Mesendoderm (in vitro differentiated cells): Measurements from ENCODE around the gene PLA2G5.

Experiments
- DNase-seq: peaks from one replicate; pipeline ENCODE4 v3.0.0; 2013
- H2AK5ac ChIP-seq: 2 replicates; pipeline ENCODE4 v1.6.1; 2013; ENCODE audit warnings: low read length, inconsistent platforms
- H2BK120ac ChIP-seq: 2 replicates; pipeline ENCODE4 v1.6.1; 2013; ENCODE audit warnings: low read depth, mild to moderate bottlenecking, low read length, moderate library complexity, mixed read lengths
- H2BK15ac ChIP-seq: replicated peaks from 2 replicates; pipeline ENCODE4 v1.6.1; 2013; ENCODE audit warnings: low read depth, mild to moderate bottlenecking, moderate library complexity
- H2BK5ac ChIP-seq: 2 replicates; pipeline ENCODE4 v1.6.1; 2013; ENCODE audit warnings: low read length, inconsistent platforms
- H3K18ac ChIP-seq: 2 replicates; pipeline ENCODE4 v1.6.1; 2013; ENCODE audit warnings: mild to moderate bottlenecking, low read length, mixed read lengths
- H3K23ac ChIP-seq: one replicate; pipeline ENCODE4 v1.6.1; 2013; ENCODE audit warnings: low read length
- H3K27ac ChIP-seq: 2 replicates; pipeline ENCODE4 v1.5.1; 2013; ENCODE audit warnings: low read depth, mild to moderate bottlenecking, inconsistent platforms, low read length, moderate library complexity
- H3K27me3 ChIP-seq: 2 replicates; pipeline ENCODE4 v1.6.1; 2013; ENCODE audit warnings: low read length, control low read depth, mild to moderate bottlenecking, inconsistent platforms; ENCODE audit not compliant: insufficient read depth, poor library complexity
- H3K36me3 ChIP-seq: 2 replicates; pipeline ENCODE4 v1.6.1; 2013; ENCODE audit warnings: low read length, inconsistent platforms; ENCODE audit not compliant: control insufficient read depth, insufficient read depth
- H3K4ac ChIP-seq: one replicate; pipeline ENCODE4 v1.6.1; 2013; ENCODE audit warnings: low read depth, mild to moderate bottlenecking, low read length, moderate library complexity
- H3K4me1 ChIP-seq: 2 replicates; pipeline ENCODE4 v1.6.1; 2013; ENCODE audit warnings: low read depth, low read length, inconsistent platforms; ENCODE audit not compliant: control insufficient read depth
- H3K4me2 ChIP-seq: 2 replicates; pipeline ENCODE4 v1.6.1; 2013; ENCODE audit warnings: low read length
- H3K4me3 ChIP-seq: 2 replicates; pipeline ENCODE4 v1.5.1; 2013; ENCODE audit warnings: mild to moderate bottlenecking, low read length
- H3K56ac ChIP-seq: one replicate; pipeline ENCODE4 v1.6.1; 2013; ENCODE audit warnings: low read length
- H3K79me1 ChIP-seq: 2 replicates; pipeline ENCODE4 v1.6.1; 2013; ENCODE audit warnings: low read length, inconsistent platforms
- H3K79me2 ChIP-seq: 2 replicates; pipeline ENCODE4 v1.6.1; 2013; ENCODE audit warnings: mild to moderate bottlenecking, low read length; ENCODE audit not compliant: control insufficient read depth, insufficient read depth
- H3K9ac ChIP-seq: 2 replicates; pipeline ENCODE4 v1.6.1; 2013; ENCODE audit warnings: low read length, inconsistent platforms
- H4K5ac ChIP-seq: one replicate; pipeline ENCODE4 v1.6.1; 2013; ENCODE audit warnings: low read length
- H4K8ac ChIP-seq: one replicate; pipeline ENCODE4 v1.6.1; 2013; ENCODE audit warnings: low read depth, mild to moderate bottlenecking, control low read depth, low read length, moderate library complexity
- WGBS: extraction: QIAGEN DNeasy Blood & Tissue Kit; methylation state at CpG from one replicate; pipeline ENCODE4 v1.1.7; 2013; ENCODE audit warnings: low lambda C conversion rate, missing lambda C conversion rate; ENCODE audit not compliant: insufficient coverage; ENCODE audit errors: extremely low coverage; 5-methylcytosine and 5-hydroxymethylcytosine counted together

PLA2G5 gene

DNA sequence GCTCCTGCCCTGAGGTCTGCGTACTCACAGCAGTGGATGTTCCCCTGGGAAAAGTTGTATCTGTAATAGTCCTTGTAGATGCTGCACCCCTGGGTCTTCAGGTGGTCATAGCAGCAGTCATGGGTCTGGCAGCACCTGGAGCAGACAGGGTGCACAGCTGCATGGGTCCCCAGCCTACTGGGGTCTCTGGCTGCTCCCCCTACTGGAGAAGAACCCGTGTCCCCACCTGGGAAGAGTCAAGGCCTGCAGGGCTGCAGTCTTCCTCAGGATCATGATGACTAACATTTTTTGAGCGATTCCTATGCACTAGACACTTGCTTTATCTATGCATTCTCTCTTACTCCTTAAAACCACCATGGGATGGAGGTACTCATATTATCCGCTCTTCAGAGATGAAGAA is 45.5 kb downstream of the PLA2G5 start:
- no peak overlapping the region for H2BK15ac ChIP-seq
- H3K4me3 ChIP-seq, result no peak overlapping the region
- no peak overlapping the region for H3K27ac ChIP-seq
- H3K4ac ChIP-seq, result no peak overlapping the region
- H3K79me2 ChIP-seq, result no peaks in the 10 kb centered on the region
- no peaks in the 10 kb centered on the region for H3K36me3 ChIP-seq
- H4K8ac ChIP-seq, result no peak overlapping the region
- H2BK120ac ChIP-seq, result no peak overlapping the region
- H2AK5ac ChIP-seq, result no peak overlapping the region
- no peak for DNase-seq
- H3K4me2 ChIP-seq, result no peak overlapping the region
- H3K56ac ChIP-seq, result no peak overlapping the region
- H2BK5ac ChIP-seq, result no peak overlapping the region
- no peaks in the 10 kb centered on the region for H3K4me1 ChIP-seq
- no peak overlapping the region for H3K18ac ChIP-seq
- H3K9ac ChIP-seq, result no peak overlapping the region
- H3K27me3 ChIP-seq, result no peaks in the 10 kb centered on the region
- no peaks in the 10 kb centered on the region for H3K79me1 ChIP-seq
- H3K23ac ChIP-seq, result no peak overlapping the region
- WGBS, result no CpG with 5 or more reads among the region's 4 CpGs
- H4K5ac ChIP-seq, result no peak overlapping the region

DNA sequence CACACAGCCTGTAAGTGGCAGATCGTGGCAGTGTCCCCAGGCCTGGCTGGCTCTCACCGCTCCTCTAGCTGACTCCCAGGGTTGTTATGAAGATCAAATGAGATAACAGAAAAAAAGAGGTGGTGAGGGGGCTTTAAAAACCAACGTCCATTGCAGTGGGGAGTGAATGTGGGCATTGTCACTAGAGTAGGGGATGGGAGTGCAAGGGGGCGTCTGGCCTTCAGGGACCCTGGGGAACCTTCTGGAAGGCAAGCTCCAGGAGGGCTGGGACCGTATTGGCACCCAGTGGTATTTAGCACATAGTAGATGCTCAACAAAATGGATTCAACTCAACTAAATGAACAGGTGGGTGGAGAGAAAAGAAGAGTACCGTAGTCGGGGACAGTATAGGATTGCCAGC is 45.9 kb downstream of the PLA2G5 start:
- no peak overlapping the region for H3K4me2 ChIP-seq
- no peak overlapping the region for H3K23ac ChIP-seq
- no peaks in the 10 kb centered on the region for H3K36me3 ChIP-seq
- no CpG with 5 or more reads among the region's 7 CpGs for WGBS
- H2BK15ac ChIP-seq, result no peak overlapping the region
- H3K18ac ChIP-seq, result no peak overlapping the region
- no peaks in the 10 kb centered on the region for H3K4me1 ChIP-seq
- H3K4me3 ChIP-seq, result no peak overlapping the region
- H3K79me1 ChIP-seq, result no peaks in the 10 kb centered on the region
- H4K5ac ChIP-seq, result no peak overlapping the region
- H3K79me2 ChIP-seq, result no peaks in the 10 kb centered on the region
- no peak overlapping the region for H2BK5ac ChIP-seq
- no peak overlapping the region for H3K9ac ChIP-seq
- H3K27me3 ChIP-seq, result no peaks in the 10 kb centered on the region
- H2BK120ac ChIP-seq, result no peak overlapping the region
- H2AK5ac ChIP-seq, result no peak overlapping the region
- H3K56ac ChIP-seq, result no peak overlapping the region
- no peak for DNase-seq
- H4K8ac ChIP-seq, result no peak overlapping the region
- no peak overlapping the region for H3K4ac ChIP-seq
- H3K27ac ChIP-seq, result no peak overlapping the region

DNA sequence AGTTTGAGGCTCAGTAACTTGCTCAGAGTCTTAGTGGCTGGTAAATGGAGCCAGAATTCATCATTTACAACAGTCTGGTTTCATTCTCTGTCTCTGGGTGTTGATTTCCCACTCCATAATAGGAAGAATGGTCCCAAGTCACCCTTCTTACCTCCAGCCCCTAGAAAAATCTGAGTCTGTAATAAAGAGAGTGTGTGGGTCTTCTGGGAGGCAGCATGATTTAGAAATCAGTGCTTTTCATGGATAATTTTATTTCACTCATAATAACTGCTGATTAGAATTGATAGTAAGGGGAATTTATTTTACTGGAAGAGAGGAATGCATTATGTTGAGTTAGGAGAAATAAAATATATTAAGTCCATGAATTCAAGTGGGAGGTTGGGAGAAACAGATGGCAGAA is 47.2 kb downstream of the PLA2G5 start:
- H3K18ac ChIP-seq, result no peak overlapping the region
- H2BK15ac ChIP-seq, result no peak overlapping the region
- H3K4me1 ChIP-seq, result no peaks in the 10 kb centered on the region
- H3K9ac ChIP-seq, result no peak overlapping the region
- no peak overlapping the region for H4K8ac ChIP-seq
- no peaks in the 10 kb centered on the region for H3K36me3 ChIP-seq
- DNase-seq, result no peak
- no peak overlapping the region for H3K4ac ChIP-seq
- no peaks in the 10 kb centered on the region for H3K27me3 ChIP-seq
- no peak overlapping the region for H3K4me2 ChIP-seq
- H3K79me1 ChIP-seq, result no peaks in the 10 kb centered on the region
- no peaks in the 10 kb centered on the region for H3K79me2 ChIP-seq
- H3K23ac ChIP-seq, result no peak overlapping the region
- H4K5ac ChIP-seq, result no peak overlapping the region
- H3K27ac ChIP-seq, result no peak overlapping the region
- H3K56ac ChIP-seq, result no peak overlapping the region
- no peak overlapping the region for H2BK5ac ChIP-seq
- no peak overlapping the region for H2AK5ac ChIP-seq
- no peak overlapping the region for H3K4me3 ChIP-seq
- no peak overlapping the region for H2BK120ac ChIP-seq

DNA sequence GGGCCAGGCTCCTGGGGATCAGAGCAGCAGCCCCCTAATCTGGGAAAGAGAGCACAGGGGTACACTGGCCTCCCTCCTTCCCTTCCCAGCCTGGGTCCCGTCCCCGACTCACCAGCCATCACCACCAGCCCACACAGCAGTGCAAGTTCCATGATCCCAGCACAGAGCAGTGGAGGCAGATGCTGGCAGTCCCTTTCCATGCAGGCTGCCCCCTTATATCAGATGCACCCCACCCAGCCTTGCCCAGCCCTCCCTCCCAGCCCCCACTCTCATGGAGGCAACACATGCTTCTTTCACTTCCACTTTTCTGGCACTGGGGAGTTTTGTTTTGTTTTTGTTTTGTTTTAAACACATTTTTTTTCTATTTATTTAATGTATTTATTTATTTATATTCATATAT is 49.4 kb downstream of the PLA2G5 start, which contains the start of gene PLA2G2D:
PLA2G2D (minus strand) TSS at position 190 of the 400 bp plus-strand sequence; CDS start at position 152, 38 bp downstream.
- Histone ChIP-seq H3K36me3 (no peaks in the 10 kb centered on the region), H3K9ac (no peak within 1 kb of the TSS), H3K27me3 (no peaks in the 10 kb centered on the region), H3K27ac (no peak within 1 kb of the TSS), H2BK120ac (no peak within 1 kb of the TSS), H3K18ac (no peak within 1 kb of the TSS), H4K5ac (no peak within 1 kb of the TSS), H3K4ac (no peak within 1 kb of the TSS), H3K79me1 (no peaks in the 10 kb centered on the region), H3K4me3 (no peak within 1 kb of the TSS), H2BK15ac (no peak within 1 kb of the TSS), H3K56ac (no peak within 1 kb of the TSS), H3K4me1 (no peaks in the 10 kb centered on the region), H3K79me2 (no peaks in the 10 kb centered on the region), H3K23ac (no peak within 1 kb of the TSS), H2AK5ac (no peak within 1 kb of the TSS), H3K4me2 (no peak within 1 kb of the TSS), H4K8ac (no peak within 1 kb of the TSS), H2BK5ac (no peak within 1 kb of the TSS)
- no peak for DNase-seq
- WGBS, result no CpG with 5 or more reads among the region's 2 CpGs

DNA sequence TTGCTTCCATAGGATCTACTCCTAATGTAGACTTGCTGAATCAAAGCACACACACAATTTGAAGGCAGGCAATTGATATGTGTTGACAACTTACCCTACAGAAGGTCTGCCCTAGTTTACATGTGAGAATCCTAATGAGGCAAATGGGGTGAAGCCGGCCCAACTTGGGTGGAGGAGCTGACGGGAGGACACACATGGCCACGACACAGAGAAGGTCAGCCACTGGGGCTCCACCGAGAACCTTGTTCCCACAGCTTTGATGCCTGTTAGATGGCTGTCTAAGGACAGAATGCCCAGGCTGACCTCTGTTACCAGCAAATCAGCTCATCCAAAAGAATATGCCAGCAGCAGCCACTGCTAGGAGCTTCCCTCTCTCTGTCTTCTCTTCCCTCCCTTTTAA is 50.8 kb downstream of the PLA2G5 start:
- Histone ChIP-seq H4K5ac (no peak overlapping the region), H3K27ac (no peak overlapping the region), H2BK15ac (no peak overlapping the region), H3K23ac (no peak overlapping the region), H3K4me3 (no peak overlapping the region), H3K79me2 (no peaks in the 10 kb centered on the region), H3K9ac (no peak overlapping the region), H3K4ac (no peak overlapping the region), H3K27me3 (no peaks in the 10 kb centered on the region), H2BK120ac (no peak overlapping the region), H3K18ac (no peak overlapping the region), H3K4me1 (no peaks in the 10 kb centered on the region), H3K36me3 (no peaks in the 10 kb centered on the region), H4K8ac (no peak overlapping the region), H2BK5ac (no peak overlapping the region), H3K56ac (no peak overlapping the region), H3K4me2 (no peak overlapping the region), H3K79me1 (no peaks in the 10 kb centered on the region), H2AK5ac (no peak overlapping the region)
- WGBS, result no CpG with 5 or more reads among the region's 4 CpGs
- no peak for DNase-seq

DNA sequence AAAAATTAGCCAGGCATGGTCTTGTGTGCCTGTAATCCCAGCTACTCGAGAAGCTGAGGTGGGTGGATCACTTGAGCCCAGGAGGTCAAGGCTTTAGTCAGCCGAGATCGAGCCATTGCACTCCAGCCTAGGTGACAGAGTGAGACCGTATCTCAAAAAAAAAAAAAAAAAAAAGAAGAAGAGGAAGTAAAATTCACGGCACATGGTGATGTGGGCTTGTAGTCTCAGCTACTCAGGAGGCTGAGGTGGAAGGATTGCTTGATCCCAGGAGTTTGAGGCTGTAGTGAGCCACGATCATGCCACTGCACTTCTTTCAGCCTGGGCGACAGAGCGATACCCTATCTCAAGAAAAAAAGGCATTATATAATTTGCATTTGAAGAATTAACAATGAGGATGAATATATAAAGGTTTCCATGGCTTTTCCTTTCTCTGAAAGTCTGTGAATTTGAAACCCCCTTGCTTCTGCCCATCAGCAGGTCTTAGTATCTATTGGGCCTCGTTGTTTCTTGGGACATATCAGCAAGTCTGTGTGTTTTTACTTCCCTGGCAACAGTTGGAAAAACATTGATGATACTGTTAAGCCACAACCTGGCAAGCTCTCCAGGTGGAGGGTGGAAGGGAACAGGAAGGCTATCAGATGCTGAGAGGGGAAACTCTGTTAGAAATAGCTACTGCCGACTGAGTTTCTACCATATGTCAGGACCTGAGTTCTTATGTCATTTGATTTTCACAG is 53.9 kb downstream of the PLA2G5 start:
- Histone ChIP-seq H3K4ac (no peak overlapping the region), H3K79me1 (no peaks in the 10 kb centered on the region), H2BK5ac (no peak overlapping the region), H3K18ac (no peak overlapping the region), H3K36me3 (no peaks in the 10 kb centered on the region), H3K27me3 (no peaks in the 10 kb centered on the region), H4K8ac (no peak overlapping the region), H3K27ac (no peak overlapping the region), H2BK120ac (no peak overlapping the region), H4K5ac (no peak overlapping the region), H3K56ac (no peak overlapping the region), H3K79me2 (no peaks in the 10 kb centered on the region), H3K9ac (no peak overlapping the region), H3K4me2 (no peak overlapping the region), H3K4me3 (no peak overlapping the region), H3K4me1 (no peaks in the 10 kb centered on the region), H2AK5ac (no peak overlapping the region), H2BK15ac (no peak overlapping the region), H3K23ac (no peak overlapping the region)
- no CpG with 5 or more reads among the region's 10 CpGs for WGBS
- DNase-seq, result peak; percentile 26
